NCI-H1436 treated with DMSO at 0.1 percent for 48 hours (cell line): Measurements from ENCODE around the gene DPCD.
"Not testable (repeated sequence)": the region's sequence is repeated elsewhere in the genome, so short reads cannot be mapped to it uniquely, and the experiment has no call there.

Experiments
- DNase-seq: peaks from one replicate; lab custom pipeline; 2025; lab: John Stamatoyannopoulos, UW

Gene DPCD

GRCh38 chr10:101585841-101586240 lies 2.3 kb upstream of the DPCD start:
- DNase-seq, result no peak

GRCh38 chr10:101588879-101589278 lies 758 bp downstream of the DPCD start:
- no peak for DNase-seq

- not testable (repeated sequence) for DNase-seq
Observed at GRCh38 chr10:101593331-101593730, 5.2 kb downstream of the DPCD start.

GRCh38 chr10:101595591-101596433 lies 7.7 kb downstream of the DPCD start:
- DNase-seq, result no peak

DNA sequence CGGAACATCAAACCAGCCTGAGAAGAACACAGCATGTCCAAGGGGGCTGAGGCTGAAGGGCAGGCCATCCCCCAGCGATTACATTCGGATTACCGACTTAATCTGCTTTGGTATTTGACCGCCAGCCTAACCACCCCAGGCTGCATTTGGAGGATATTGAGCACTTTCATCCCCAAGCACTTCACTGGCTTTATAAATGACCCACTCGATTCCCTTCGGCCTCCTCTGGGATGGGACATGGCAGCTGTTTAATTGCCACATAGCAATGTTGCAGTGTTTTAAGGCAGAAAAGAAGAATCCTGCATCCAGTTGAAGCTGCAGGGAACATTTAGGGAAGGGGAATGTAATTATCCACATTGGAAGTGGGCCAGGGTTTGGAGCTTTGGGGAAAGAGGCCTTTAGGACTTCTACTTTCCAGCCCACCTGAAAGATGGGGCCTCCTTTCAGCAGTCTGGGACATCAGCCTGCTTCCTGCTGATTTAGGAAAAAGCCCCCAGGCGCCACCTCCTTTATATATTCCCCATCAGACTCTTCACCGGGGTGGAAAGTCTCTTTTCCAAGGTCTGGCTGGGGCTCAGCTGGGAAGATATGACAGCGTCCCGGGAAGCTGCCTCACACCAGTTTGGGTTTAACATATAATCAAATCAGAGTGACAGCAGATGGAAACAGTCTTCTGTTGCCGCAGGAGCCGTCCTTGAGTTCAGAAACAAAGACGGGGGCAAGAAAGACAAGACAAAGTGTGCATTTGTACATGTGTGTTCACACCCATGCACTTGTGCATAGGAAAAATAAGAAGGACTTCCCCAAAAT lies 9.2 kb downstream of the DPCD start:
- DNase-seq, result no peak

GRCh38 chr10:101601541-101601940 lies 13.4 kb downstream of the DPCD start:
- DNase-seq, result no peak

GRCh38 chr10:101602761-101603398 lies 14.8 kb downstream of the DPCD start:
- no peak for DNase-seq

DNA sequence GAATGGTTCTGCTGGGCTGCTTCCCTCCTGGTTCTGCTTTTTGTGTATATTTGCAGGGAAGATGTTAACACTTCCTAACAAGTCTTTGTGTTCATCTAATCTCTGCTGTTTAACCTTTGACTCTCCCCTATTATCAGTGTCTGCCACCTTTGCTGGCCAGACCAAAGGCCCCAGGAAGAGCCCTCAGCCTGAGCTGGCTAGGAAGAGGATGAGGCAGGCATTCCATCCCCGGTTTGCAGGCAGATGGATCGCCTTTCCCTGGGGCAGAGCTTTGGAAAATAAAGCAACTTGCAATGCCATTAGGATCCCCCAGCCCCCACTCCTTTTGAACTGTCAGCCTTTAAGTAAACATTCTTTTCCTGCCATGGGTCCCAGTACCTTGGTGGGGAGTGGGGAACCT lies 19.0 kb downstream of the DPCD start:
- no peak for DNase-seq

GRCh38 chr10:101609481-101609880 lies 21.4 kb downstream of the DPCD start:
- no peak for DNase-seq

DNA sequence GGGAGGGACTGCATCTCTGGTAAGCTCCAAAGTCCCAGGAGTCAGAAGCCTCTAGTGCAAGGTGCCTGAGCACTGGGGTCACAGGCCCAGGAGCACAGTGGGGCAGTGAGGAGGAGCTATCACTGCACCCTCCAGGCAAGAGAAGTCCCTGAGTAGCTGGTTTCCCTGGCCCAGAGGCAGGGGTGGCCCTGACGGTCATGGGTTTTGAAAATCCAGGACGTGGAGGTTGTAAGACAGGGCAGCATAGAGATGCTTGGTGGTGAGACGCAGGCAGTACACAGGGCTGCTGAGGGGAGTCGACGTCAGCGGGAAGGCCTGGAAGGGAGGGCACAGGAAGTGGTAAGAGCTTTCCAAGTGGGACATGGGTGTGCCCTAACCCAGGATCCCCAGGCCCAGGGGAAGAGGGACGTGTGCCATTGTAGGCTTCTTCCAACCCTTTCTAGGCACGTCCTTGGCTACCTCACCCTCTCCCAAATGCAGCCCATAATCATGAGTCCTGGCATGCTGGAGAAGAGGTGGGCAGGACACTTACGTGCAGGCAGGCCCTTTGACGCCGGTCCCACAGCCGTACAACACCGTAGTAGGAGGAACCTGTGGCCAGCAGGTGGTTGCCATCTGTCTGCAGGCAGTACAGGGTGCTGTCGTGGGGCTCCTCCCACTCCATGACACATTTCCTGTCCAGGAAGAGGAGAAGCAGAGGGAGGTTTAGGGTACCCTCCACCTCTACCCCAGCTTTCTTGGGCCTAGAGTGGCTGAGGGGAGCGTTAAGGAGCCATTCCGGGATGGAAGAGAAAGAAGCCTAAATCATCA lies 23.2 kb downstream of the DPCD start:
- no peak for DNase-seq

DNA sequence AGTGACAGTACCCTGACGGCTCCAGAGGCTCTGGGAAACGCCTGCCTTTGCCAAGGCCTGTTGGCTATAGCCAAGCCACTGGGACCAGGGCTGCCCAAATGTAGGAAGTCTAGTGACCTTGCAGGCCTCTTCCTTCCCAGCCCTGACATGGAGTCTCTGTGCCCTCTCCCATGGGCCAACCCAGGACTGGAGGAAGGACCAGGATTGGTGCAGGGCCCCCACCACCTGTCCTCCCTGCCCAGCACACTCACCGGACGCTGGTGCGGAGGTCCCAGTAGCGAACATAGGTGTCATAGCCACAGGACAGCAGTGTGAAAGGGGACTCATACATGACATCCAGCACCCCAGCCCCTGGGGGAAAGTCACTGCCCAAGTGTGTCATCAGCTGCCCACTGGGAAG lies 24.0 kb downstream of the DPCD start:
- DNase-seq, result no peak

GRCh38 chr10:101612872-101613271 lies 24.8 kb downstream of the DPCD start:
- no peak for DNase-seq

GRCh38 chr10:101613646-101614045 lies 25.5 kb downstream of the DPCD start:
- DNase-seq, result no peak

DNA sequence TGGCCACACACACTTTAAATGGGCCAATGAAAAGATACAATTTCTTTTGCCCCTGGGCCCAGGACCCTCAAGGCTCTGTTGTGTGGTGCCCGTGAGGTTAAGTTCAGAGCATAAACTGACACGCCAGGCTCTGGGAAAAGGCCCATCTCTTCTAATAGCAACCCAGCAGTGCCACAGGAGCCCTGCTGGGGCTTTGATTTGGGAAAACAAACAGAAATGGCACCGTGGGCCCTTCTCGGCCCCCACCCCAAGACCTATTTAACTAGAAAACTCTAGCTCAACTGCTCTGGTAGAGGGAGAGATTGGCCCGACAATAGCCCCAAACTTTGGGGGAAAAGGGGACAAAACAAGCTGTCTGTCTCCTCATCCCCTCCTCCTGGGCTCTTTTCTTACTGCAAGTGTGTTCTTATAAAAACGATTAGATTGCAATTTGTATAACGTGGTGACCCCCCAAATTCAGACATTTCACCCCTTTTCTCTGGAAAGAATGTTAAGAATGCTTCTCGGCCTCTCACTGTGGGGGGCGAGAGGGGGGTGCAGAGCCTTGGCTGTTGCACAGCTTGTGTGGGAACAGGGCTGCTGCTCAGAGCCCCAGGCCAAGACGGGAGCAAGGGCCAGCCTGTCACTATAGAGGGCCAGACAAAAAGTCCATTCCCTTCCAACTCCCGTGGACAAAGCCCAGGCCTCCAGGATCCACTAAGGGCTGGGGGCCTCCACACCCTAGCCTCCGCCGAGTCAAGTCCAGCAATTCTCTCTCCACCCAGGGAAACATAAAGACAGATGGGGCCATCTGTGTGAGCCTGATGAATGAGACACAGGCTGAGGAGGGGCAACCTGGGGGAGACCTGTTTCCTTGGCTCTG lies 26.8 kb downstream of the DPCD start:
- no peak for DNase-seq

DNA sequence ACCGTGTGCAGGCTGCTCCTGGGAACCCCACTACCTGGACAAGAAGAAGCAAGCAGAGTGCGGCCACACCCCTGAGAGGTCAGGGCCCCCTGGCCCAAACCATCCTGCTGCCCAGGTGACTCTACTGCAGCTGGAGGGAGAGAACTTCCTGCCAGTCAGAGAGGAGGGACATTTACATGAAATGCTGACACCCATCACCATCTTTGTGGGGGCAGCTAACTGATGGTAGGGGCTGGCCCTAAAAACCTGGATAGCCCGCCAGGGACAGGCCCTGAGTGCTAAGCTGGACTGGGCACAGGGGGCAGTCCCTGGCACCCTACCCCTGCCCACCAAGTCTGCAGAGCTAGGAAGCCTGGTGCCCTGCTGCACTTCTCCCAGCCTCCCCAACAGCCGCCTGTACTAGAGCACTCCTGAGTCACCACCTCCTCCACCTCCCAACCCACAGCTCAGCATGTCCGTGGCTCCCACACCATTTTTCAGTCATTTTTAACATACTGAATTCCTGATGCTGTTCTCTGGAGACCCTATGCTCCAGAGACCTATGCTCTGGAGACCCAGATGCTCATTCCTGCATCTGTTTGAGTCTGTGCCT lies 27.5 kb downstream of the DPCD start:
- no peak for DNase-seq

DNA sequence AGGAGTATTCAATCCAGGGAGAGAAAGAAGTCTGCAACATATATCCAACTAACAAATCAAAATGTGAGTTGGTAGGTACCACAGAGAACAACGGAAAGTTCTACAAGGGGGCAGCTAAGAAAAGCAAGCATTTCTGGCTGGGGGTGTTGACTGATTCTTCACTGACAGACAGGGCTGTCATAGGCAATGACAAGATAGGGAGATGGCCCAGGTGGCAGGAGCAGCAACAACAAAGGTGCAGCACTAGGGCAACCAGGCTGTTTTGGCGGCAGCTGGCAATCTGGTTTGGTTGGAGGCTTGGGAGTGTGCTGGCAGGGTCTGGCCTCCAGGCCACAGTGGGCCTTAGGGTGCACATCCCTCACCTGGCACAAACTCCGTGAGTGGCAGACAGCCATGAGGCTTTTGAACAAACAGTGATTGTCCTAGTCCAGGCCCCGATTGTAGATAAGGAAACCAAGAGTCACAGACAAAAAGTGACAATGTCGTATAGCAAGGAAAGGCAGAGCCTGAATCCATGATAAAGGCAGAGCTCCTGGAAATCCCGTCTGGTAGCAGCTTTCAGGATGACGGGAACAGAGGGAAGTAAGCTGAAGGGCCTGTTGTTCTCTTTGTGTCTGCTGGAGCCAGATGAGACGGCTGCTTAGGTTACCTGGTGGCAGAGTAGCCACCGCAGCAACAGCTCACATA lies 28.4 kb downstream of the DPCD start:
- no peak for DNase-seq

DNA sequence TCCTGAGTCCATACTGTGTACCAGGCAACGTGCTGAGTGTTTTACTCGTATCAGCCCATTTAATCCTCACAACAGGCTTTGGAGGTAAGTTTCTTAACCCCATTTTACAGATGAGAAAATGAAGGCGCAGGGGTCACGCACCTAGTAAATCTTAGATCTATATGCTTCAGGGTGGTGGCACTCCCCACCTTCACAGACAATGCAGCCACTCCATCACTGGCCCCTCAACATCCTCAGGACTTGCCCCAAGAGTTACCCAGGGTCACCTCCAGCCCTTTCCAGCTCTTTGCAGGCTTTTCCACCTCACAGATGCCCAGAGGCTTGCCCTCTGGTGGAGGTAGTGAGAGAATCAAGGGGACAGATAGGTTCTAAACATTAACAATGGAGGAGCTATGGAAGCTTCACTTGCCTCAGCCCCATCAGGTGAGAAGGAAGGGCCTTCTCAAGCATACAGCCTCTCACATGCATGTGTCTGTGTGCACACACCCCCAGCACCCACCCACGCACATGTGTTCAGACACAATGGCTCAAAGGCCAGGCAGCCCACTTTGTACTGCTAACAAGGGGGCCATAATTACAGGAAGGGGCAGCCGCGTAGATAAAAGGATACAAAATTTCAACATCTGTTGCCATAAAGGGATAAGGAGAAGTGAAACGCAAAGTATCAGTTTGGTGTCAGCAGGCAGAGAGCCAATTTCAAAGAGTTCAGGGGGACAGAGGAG lies 29.1 kb downstream of the DPCD start:
- DNase-seq, result no peak

GRCh38 chr10:101617824-101618568 lies 29.9 kb downstream of the DPCD start:
- DNase-seq, result no peak

GRCh38 chr10:101618871-101619270 lies 30.8 kb downstream of the DPCD start:
- no peak for DNase-seq
